Frontal cortex (tissue), 4 donors: ENCODE data around the gene MCF2L. TPM values are rescaled to one million over a fixed set of nuclear protein-coding genes. Genes with fewer than 3 reads are reported as not detected.
A peak's percentile ranks its signal among the peaks of the same experiment; 100 is the strongest.

ENCODE experiments used
- DNase-seq, 2 donors: peaks; one replicate each; pipeline ENCODE4 v3.0.0; 2012; ENCODE audit warnings: low spot score in 2 of 2
- FAIRE-seq: peaks from 2 replicates; lab custom pipeline; 2012; peaks lifted over from hg19 to GRCh38; lab: Jason Lieb, UNC
- total RNA-seq: library from RNA; depleted of rRNA; stranded (reverse); fragments of >200 nt; gene quantifications from one replicate; pipeline ENCODE4 v1.2.3, GENCODE V29; 2014
- donor health status: control.
- donor health status: control.
- donor health status: control.

MCF2L gene
- total RNA-seq, 1 donor from 2014 or later: 137 TPM

- no peak for FAIRE-seq
- DNase-seq: no peak
Measured at GRCh38 chr13:112994084-112994780, 25.2 kb downstream of the MCF2L start.

- no peak for FAIRE-seq
- DNase-seq: no peak
Measured at GRCh38 chr13:112994781-112995355, 25.9 kb downstream of the MCF2L start.

GRCh38 chr13:112995395-112996191, 26.6 kb downstream of the MCF2L start:
- DNase-seq (no peak), FAIRE-seq (no peak)

- DNase-seq (no peak), FAIRE-seq (no peak)
Measured at GRCh38 chr13:112996671-112997091, 27.7 kb downstream of the MCF2L start.

- DNase-seq: no peak
- no peak for FAIRE-seq
Measured at GRCh38 chr13:112997188-112998130, 28.4 kb downstream of the MCF2L start.

GRCh38 chr13:112998521-112999280, 29.7 kb downstream of the MCF2L start:
- FAIRE-seq (no peak), DNase-seq (no peak)

GRCh38 chr13:112999414-113000177, 30.6 kb downstream of the MCF2L start:
- DNase-seq: no peak
- FAIRE-seq: no peak

- DNase-seq: no peak
Measured at GRCh38 chr13:113000575-113000974, 31.6 kb downstream of the MCF2L start.

GRCh38 chr13:113001241-113002140, 32.5 kb downstream of the MCF2L start:
- FAIRE-seq: no peak
- peak; percentile 62 to 67 for DNase-seq

More at GRCh38 chr13:113000575-113000974, 31.6 kb downstream of the MCF2L start:
- no peak for FAIRE-seq

GRCh38 chr13:113002206-113002912, 33.3 kb downstream of the MCF2L start:
- no peak for FAIRE-seq

GRCh38 chr13:113002913-113003290, 33.9 kb downstream of the MCF2L start:
- no peak for DNase-seq
- FAIRE-seq: no peak

More at GRCh38 chr13:113002206-113002912, 33.3 kb downstream of the MCF2L start:
- peak in 1 of 2 donors; percentile 62 for DNase-seq

- no peak for DNase-seq
- no peak for FAIRE-seq
Measured at GRCh38 chr13:113004126-113004525, 35.1 kb downstream of the MCF2L start.

- FAIRE-seq (no peak), DNase-seq (no peak)
Measured at GRCh38 chr13:113005076-113005865, 36.3 kb downstream of the MCF2L start.

GRCh38 chr13:113005997-113006396, 37.0 kb downstream of the MCF2L start:
- DNase-seq (no peak), FAIRE-seq (no peak)

- no peak for FAIRE-seq
- DNase-seq: no peak
Measured at GRCh38 chr13:113006660-113007059, 37.6 kb downstream of the MCF2L start.

GRCh38 chr13:113008851-113009250, 39.8 kb downstream of the MCF2L start:
- no peak for DNase-seq
- FAIRE-seq: no peak
